ENCODE measurements around the gene VRTN.
A peak's percentile ranks its signal among the peaks of the same experiment; 100 is the strongest.
"Not testable (repeated sequence)": the region's sequence is repeated elsewhere in the genome, so short reads cannot be mapped to it uniquely, and the experiment has no call there.

Gene VRTN

GRCh38 chr14:74348241-74348734 lies at the start of gene VRTN:
VRTN (plus strand) TSS chr14:74348471; CDS start chr14:74356784, 8,313 bp downstream.
- no peak for DNase-seq (ENCODE audit: low read depth in 1 of 2, low spot score in 1 of 2)

GRCh38 chr14:74299061-74299545 lies 49.2 kb upstream of the VRTN start:
- no peak for DNase-seq (ENCODE audit: low read depth in 1 of 2, low spot score in 1 of 2)

- DNase-seq (ENCODE audit: low read depth in 1 of 2, low spot score in 1 of 2): no peak
Measured at GRCh38 chr14:74301594-74302151, 46.6 kb upstream of the VRTN start.

- no peak for DNase-seq (ENCODE audit: low read depth in 1 of 2, low spot score in 1 of 2)
Measured at GRCh38 chr14:74302152-74302628, 46.1 kb upstream of the VRTN start.

GRCh38 chr14:74302634-74303569 lies 45.4 kb upstream of the VRTN start, which contains the start of gene ABCD4:
ABCD4 (minus strand) TSS chr14:74302934; CDS start chr14:74302912, 22 bp downstream.
- DNase-seq (ENCODE audit: low read depth in 1 of 2, low spot score in 1 of 2): peak; percentile 67 to 72

- no peak for DNase-seq (ENCODE audit: low read depth in 1 of 2, low spot score in 1 of 2)
Measured at GRCh38 chr14:74308695-74309094, 39.6 kb upstream of the VRTN start.

- DNase-seq (ENCODE audit: low read depth in 1 of 2, low spot score in 1 of 2): no peak
Measured at GRCh38 chr14:74309125-74310022, 38.9 kb upstream of the VRTN start.

- no peak for DNase-seq (ENCODE audit: low read depth in 1 of 2, low spot score in 1 of 2)
Measured at GRCh38 chr14:74312161-74312560, 36.1 kb upstream of the VRTN start.

- no peak for DNase-seq (ENCODE audit: low read depth in 1 of 2, low spot score in 1 of 2)
Measured at GRCh38 chr14:74313601-74314000, 34.7 kb upstream of the VRTN start.

- DNase-seq (ENCODE audit: low read depth in 1 of 2, low spot score in 1 of 2): no peak
Measured at GRCh38 chr14:74314576-74314975, 33.7 kb upstream of the VRTN start.

- DNase-seq (ENCODE audit: low read depth in 1 of 2, low spot score in 1 of 2): no peak
Measured at GRCh38 chr14:74324931-74325361, 23.3 kb upstream of the VRTN start.

- no peak for DNase-seq (ENCODE audit: low read depth in 1 of 2, low spot score in 1 of 2)
Measured at GRCh38 chr14:74325446-74325845, 22.8 kb upstream of the VRTN start.

GRCh38 chr14:74326369-74327152 lies 21.7 kb upstream of the VRTN start:
- DNase-seq (ENCODE audit: low read depth in 1 of 2, low spot score in 1 of 2): no peak

GRCh38 chr14:74329950-74330552 lies 18.2 kb upstream of the VRTN start:
- DNase-seq (ENCODE audit: low read depth in 1 of 2, low spot score in 1 of 2): not testable (repeated sequence)

GRCh38 chr14:74333909-74334308 lies 14.4 kb upstream of the VRTN start:
- no peak for DNase-seq (ENCODE audit: low read depth in 1 of 2, low spot score in 1 of 2)

GRCh38 chr14:74346341-74346740 lies 1.9 kb upstream of the VRTN start:
- DNase-seq (ENCODE audit: low read depth in 1 of 2, low spot score in 1 of 2): no peak

GRCh38 chr14:74347097-74347794 lies 1.0 kb upstream of the VRTN start:
- no peak for DNase-seq (ENCODE audit: low read depth in 1 of 2, low spot score in 1 of 2)

- no peak for DNase-seq (ENCODE audit: low read depth in 1 of 2, low spot score in 1 of 2)
Measured at GRCh38 chr14:74347795-74348100, 523 bp upstream of the VRTN start.

Data from stimulated activated CD4-positive, alpha-beta T cell treated with anti-CD3 and anti-CD28 coated beads, Interleukin-15, amount 100 ng/mL, for 1 hour (primary cell).